Thyroid gland (tissue), 4 donors: ENCODE data around the gene AGPAT4.

Source experiments
- CTCF ChIP-seq, 6 experiments: fragments of 200-600 bp in 3 of 6; fragments of 450-650 bp in 3 of 6; sonication (generic) in 3 of 6; IDR thresholded peaks; one replicate each; pipeline ENCODE4 v1.5.1; 2016 to 2019; ENCODE audit warnings: antibody characterized with exemption in 6 of 6, mild to moderate bottlenecking in 2 of 6, inconsistent platforms in 1 of 6, moderate library complexity in 1 of 6
- POLR2A ChIP-seq, 2 donors: fragments of 450-650 bp; IDR thresholded peaks; one replicate each; pipeline ENCODE4 v1.6.1; 2017; ENCODE audit warnings: antibody characterized with exemption in 2 of 2, mild to moderate bottlenecking in 2 of 2, moderate library complexity in 1 of 2

- TF ChIP-seq POLR2A (IDR thresholded peaks at IDR 0.05) (no peak), CTCF (IDR thresholded peaks at IDR 0.05) (no peak)
Observed at GRCh38 chr6:161132384-161132783, 141.5 kb downstream of the AGPAT4 start.
